Chondrocyte (in vitro differentiated cells): ENCODE data around the gene RNF157. TPM values are rescaled to one million over a fixed set of nuclear protein-coding genes. Genes with fewer than 3 reads are reported as not detected.

Experiments
- DNase-seq: peaks from one replicate; pipeline ENCODE4 v3.0.0; 2021; ENCODE audit warnings: mixed read lengths, low spot score
- H3K27ac Mint-ChIP-seq: one replicate; pipeline ENCODE4 v1.8.0; 2021; ENCODE audit warnings: mild to moderate bottlenecking, moderate library complexity, mixed read lengths; ENCODE audit not compliant: unreplicated experiment
- H3K27me3 Mint-ChIP-seq: 2 replicates; pipeline ENCODE4 v1.8.0; 2021; ENCODE audit warnings: low read depth, mixed read lengths
- H3K36me3 Mint-ChIP-seq: 2 replicates; pipeline ENCODE4 v1.8.0; 2021; ENCODE audit warnings: low read depth, mixed read lengths
- H3K4me1 Mint-ChIP-seq: 2 replicates; pipeline ENCODE4 v1.8.0; 2021; ENCODE audit warnings: low read depth, mild to moderate bottlenecking, mixed read lengths
- H3K4me3 Mint-ChIP-seq: one replicate; pipeline ENCODE4 v1.8.0; 2021; ENCODE audit warnings: mild to moderate bottlenecking, moderate library complexity, mixed read lengths; ENCODE audit not compliant: unreplicated experiment
- H3K9me3 Mint-ChIP-seq: 2 replicates; pipeline ENCODE4 v1.8.0; 2021; ENCODE audit warnings: low read depth, mixed read lengths
- total RNA-seq: library from RNA; stranded (reverse); gene quantifications from 3 replicates; pipeline ENCODE4 v1.2.1, GENCODE V29; 2021
- TF ChIP-seq, protein P1 (sequence below): fragments of 200-600 bp; sonication (generic); IDR thresholded peaks from 2 replicates; pipeline ENCODE4 v1.5.0; 2021; ENCODE audit warnings: antibody characterized with exemption, mild to moderate bottlenecking, moderate library complexity

Gene RNF157
- total RNA-seq, 1 donor from 2014 or later = 1.5 TPM

DNA sequence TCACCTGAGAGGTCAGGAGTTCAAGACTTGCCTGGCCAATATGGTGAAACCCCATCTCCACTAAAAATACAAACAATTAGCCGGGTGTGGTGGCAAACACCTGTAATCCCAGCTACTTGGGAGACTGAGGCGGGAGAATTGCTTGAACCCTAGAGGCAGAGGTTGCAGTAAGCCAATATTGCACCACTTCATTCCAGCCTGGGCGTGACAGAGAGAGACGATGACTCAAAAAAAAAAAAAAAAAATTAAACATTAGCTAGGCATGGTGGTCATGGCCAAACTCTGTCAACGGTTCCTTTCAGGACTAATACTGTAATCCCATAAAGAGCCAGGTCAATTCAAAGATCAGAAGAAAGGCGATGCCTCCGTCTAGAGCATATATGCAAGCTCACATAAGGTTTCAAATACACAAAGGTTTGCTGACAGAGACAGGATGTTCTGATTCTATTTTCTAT lies 2.4 kb downstream of the RNF157 start:
- H3K36me3 Mint-ChIP-seq = no peaks in the 10 kb centered on the region
- no peak for DNase-seq
- no peak overlapping the region for H3K4me3 Mint-ChIP-seq
- H3K4me1 Mint-ChIP-seq = peaks cover 7% of the 10 kb centered on the region
- no peaks in the 10 kb centered on the region for H3K9me3 Mint-ChIP-seq
- TF ChIP-seq, protein P1, sequence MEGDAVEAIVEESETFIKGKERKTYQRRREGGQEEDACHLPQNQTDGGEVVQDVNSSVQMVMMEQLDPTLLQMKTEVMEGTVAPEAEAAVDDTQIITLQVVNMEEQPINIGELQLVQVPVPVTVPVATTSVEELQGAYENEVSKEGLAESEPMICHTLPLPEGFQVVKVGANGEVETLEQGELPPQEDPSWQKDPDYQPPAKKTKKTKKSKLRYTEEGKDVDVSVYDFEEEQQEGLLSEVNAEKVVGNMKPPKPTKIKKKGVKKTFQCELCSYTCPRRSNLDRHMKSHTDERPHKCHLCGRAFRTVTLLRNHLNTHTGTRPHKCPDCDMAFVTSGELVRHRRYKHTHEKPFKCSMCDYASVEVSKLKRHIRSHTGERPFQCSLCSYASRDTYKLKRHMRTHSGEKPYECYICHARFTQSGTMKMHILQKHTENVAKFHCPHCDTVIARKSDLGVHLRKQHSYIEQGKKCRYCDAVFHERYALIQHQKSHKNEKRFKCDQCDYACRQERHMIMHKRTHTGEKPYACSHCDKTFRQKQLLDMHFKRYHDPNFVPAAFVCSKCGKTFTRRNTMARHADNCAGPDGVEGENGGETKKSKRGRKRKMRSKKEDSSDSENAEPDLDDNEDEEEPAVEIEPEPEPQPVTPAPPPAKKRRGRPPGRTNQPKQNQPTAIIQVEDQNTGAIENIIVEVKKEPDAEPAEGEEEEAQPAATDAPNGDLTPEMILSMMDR = no peak
- no peak overlapping the region for H3K27ac Mint-ChIP-seq
- peaks cover 6% of the 10 kb centered on the region for H3K27me3 Mint-ChIP-seq

DNA sequence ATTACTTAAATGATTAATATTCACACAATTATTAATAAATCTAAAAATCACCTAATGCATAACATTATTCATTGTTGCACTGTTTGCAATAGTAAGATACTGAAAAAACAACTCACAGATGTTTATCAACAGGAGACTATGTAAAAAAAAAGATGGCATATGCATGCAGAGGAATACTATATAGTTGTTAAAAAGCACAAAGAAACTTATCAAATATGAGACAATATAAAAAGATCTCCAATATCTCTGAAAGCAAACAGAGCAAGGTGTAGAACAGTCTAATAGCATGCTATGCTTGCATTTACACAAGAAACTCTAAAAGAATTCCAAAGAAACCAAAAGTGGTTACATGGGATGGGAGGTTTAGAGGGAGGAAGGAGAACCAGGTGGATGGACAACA lies 3.7 kb downstream of the RNF157 start:
- Mint-ChIP-seq H3K4me3 (no peak overlapping the region), H3K27ac (no peak overlapping the region), H3K4me1 (peaks cover 11% of the 10 kb centered on the region), H3K27me3 (peaks cover 2% of the 10 kb centered on the region), H3K36me3 (no peaks in the 10 kb centered on the region), H3K9me3 (no peaks in the 10 kb centered on the region)
- TF ChIP-seq, protein P1 = no peak
- no peak for DNase-seq

DNA sequence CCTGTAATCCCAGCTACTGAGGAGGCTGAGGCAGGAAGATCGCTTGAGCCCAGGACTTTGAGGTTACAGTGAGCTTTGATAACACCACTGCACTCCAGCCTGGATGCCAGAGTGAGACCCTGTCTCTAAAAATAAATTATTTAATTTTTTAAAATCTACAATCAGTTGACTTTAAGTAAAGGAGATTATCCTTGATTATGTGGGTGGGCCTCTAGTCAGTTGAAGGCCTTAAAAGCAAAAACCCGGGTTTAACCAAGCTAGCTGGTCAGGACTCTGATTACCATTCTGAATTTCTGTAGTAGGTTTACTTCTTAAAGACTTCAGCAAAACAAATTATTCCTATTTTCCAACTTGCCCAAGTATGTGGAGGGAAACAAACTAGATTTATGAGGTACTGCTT lies 4.4 kb downstream of the RNF157 start:
- Mint-ChIP-seq H3K27ac (no peak overlapping the region), H3K9me3 (no peaks in the 10 kb centered on the region), H3K4me1 (peaks cover 6% of the 10 kb centered on the region), H3K27me3 (no peaks in the 10 kb centered on the region), H3K4me3 (no peak overlapping the region), H3K36me3 (no peaks in the 10 kb centered on the region)
- DNase-seq = no peak
- TF ChIP-seq, protein P1 = no peak

DNA sequence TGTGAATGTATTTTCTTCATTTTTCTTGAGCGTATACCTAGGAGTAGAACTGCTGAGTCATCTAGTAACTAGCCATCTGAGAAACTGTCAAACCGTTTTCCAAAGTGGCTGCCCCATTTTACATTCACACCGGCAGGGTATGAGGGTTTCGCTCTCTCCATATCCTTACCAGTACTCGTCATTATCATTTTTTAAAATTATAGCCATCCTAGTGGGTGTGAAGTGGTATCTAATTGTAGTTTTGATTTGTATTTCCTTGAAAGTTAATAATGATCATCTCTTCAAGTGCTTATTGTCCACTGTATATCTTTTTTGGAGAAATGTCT lies 6.0 kb downstream of the RNF157 start:
- H3K4me1 Mint-ChIP-seq = peaks cover 4% of the 10 kb centered on the region
- no peak overlapping the region for H3K4me3 Mint-ChIP-seq
- TF ChIP-seq, protein P1 = no peak
- no peak overlapping the region for H3K27ac Mint-ChIP-seq
- peaks cover 4% of the 10 kb centered on the region for H3K27me3 Mint-ChIP-seq
- no peak for DNase-seq
- H3K36me3 Mint-ChIP-seq = no peaks in the 10 kb centered on the region
- no peaks in the 10 kb centered on the region for H3K9me3 Mint-ChIP-seq

DNA sequence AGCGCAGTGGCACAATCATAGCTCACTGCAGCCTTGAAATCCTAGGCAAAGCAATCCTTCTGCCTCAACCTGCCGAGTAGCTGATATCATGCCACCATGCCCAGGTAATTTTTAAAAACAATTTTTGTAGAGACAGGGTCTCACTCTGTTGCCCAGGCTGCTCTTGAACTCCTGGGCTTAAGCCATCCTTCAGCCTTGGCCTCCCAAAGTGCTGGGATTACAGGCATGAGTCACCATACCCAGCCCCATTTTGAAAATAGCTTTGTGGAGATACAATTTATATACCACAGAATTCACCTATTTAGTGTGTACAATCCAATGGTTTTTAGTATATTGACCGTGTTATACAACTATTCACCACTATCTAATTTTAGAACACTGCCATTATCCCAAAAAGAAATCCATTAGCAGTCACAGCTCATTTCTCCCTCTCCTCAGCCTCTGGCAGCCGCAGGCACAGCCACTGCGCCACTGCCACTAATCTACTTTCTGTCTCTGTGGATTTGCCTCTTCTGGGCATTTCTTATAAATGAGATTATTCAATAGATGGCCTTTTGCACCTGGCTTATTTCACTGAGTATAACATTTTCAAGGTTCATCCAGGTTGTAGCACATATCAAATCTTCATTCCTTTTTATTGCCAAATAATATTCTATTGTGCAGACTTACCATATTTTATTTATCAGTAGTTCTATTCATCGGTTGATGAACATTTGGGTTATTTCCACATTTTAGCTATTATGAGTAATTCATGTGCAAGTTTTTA lies 6.5 kb downstream of the RNF157 start:
- Mint-ChIP-seq H3K4me3 (no peak overlapping the region), H3K27me3 (peaks cover 7% of the 10 kb centered on the region), H3K36me3 (no peaks in the 10 kb centered on the region), H3K27ac (no peak overlapping the region), H3K4me1 (peaks cover 4% of the 10 kb centered on the region), H3K9me3 (no peaks in the 10 kb centered on the region)
- TF ChIP-seq, protein P1 = no peak
- DNase-seq = no peak
